DMS153 (cell line): ENCODE results near the gene CASKIN1.

ENCODE experiments used
- DNase-seq: peaks from one replicate; lab custom pipeline; 2025; lab: John Stamatoyannopoulos, UW

Gene CASKIN1

DNA sequence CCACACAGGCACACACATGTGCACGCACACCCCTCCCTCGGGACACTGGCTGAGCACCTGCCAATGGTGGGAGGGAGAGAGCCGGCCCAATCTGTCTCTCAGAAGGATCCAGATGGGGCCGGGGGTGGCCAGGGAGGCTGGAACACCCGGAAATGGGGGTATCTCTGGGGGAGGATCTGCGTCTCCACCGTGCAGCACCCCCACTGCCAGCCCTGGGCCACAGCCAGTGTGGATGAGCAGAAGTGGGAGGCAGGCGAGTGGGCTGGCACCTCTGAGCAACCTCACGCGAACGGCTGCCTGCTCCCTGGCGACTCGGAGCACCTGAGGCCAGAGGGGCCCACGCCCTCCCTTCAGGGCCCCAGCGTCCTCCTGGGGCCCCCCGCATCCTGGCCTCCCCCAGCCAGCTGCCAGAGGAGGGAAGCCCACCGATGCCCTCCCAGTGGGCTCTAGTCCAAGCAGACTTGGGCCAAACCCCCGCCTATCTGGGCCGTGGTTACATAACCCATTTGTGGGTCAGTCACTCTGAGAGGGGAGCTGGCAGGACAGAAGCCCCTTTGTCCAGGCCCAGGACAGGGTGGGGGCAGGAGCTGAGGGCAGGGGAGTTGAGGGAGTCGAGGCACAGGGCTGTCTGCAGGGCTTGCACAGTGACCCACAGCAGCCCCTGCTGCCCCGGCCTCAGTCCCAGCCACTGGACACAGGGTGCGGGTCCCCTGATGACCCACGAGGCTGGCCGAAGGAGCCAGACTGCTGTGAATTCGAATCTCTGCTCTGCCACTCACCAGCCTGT lies 5.6 kb downstream of the CASKIN1 start:
- no peak for DNase-seq

DNA sequence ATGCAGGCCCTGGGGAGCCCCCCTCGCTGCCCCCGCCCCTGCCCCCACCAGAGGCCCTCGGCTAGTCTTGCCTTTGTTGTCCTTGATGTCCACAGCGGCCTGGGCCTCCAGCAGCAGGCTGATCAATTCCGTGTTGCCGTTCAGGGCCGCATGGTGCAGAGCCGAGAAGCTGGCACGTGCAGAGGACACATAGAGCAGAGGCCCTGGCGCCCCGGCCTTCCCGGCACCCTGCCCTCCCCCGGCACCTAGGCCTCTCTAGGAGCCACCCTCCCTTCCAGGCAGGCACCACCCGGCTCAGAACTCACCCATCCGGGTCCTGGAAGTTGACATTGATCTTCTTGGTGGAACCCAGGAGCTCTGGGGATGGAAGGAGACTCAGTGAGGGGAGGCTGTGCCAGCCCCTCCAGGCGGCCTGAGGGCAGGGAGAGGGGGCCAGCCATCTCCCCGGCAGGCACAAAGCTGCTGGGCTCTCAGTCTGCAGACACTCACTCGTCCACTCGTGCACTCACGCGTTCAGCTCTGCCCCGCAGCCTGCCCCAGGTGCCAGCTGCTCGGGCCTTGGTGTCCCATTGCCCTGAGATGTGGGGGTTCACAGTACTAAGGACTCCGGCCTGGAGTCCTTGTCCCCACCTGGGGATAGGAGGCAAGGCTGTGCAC lies 6.3 kb downstream of the CASKIN1 start:
- no peak for DNase-seq

DNA sequence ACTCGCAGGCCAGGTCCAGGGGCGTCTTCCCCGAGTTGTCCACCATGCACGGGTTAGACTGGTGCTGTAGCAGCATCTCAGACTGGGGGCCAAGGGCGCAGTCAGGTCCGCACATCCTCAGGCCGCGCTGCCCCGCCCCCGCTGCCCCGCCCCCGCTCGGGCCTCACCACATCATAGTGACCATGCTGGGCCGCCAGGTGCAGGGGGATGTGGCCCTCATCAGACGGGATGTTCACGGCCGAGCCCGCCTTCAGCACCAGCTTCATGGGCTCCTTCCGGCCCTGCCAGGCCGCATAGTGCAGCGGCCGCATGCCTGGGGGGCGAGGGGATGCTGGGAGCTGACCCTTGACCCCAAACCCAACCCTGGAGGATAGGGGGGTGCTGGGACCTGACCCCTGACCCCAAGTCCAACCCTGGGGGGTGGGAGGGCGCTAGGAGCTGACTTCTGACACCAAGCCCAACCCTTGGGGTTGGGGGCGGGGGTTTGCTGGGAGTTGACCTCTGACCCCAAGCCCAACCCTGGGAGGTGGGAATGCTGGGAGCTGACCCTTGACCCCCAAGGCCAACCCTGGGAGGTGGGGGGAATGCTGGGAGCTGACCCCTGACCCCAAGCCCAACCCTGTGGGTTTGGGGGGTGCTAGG lies 7.0 kb downstream of the CASKIN1 start:
- DNase-seq: no peak

DNA sequence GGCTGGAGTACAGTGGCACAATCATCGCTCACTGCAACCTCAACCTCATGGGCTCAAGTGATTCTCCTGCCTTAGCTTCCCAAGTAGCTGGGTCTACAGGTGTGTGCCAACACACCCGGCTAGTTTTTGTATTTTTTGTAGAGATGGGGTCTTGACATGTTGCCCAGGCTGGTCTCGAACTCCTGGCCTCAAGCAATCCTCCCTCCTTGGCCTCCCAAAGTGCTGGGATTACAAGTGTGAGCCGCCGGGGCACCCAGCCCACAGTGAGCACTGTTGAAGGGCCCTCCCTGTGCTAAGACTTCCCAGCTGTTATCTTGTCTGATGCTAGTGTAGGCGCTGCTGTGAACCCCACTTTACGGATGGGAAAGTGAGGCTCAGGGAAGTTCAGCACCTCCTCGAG lies 8.0 kb downstream of the CASKIN1 start:
- no peak for DNase-seq

DNA sequence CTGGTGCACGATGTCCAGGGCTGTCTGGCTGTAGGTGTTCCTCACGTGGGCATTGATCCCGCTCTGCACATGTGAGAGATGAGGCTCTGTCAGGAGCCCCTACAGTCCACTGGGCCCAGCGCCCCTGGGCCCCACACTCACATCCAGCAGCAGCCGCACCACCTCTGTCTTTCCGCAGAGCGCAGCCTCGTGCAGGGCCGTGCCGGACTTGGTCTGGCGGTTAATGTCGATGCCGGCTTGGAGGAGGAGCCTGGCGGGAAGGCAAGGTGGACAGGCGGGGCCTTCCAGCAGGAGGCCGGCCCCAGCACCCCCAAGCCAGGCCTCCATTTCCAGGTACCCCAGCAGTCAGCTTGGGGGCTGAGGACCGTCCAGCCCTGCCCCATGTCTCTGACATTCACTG lies 9.2 kb downstream of the CASKIN1 start:
- no peak for DNase-seq

DNA sequence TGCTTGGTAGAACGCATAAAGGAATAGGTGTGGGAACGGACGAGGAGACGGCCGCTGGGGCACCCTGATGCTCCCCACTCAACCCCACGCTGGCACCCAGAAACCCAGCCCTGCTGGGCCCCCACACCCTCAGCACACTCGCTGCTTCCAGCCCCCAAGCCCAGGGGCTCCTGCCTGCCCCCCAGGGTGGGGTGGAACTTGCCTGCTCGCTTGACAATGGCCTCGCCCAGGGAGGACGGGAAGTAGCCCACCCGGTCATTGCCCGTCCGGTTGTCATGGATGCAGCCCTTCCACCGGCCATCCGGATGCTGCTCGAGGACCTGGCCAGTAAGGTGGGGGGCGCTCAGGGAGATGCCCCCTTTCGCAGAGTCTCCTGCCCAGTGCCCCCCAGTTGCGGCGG lies 9.9 kb downstream of the CASKIN1 start:
- DNase-seq: no peak

DNA sequence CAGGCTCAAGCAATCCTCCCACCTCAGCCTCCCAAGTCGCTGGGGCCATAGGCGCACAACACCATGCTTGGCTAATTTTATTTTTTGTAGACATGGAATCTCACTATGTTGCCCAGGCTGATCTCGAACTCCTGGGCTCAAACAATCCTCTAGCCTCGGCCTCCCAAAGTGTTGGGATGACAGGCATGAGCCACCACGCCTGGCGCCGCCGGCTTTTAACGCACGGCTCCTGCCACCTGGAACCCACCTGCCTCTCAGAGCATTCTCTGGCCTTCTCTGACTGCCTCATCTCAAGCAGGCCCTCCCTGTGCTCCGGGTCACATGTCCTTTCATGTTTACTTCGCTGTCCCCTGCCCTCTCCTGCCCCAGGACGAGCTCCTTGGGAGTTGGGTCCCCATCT lies 10.3 kb downstream of the CASKIN1 start:
- no peak for DNase-seq

DNA sequence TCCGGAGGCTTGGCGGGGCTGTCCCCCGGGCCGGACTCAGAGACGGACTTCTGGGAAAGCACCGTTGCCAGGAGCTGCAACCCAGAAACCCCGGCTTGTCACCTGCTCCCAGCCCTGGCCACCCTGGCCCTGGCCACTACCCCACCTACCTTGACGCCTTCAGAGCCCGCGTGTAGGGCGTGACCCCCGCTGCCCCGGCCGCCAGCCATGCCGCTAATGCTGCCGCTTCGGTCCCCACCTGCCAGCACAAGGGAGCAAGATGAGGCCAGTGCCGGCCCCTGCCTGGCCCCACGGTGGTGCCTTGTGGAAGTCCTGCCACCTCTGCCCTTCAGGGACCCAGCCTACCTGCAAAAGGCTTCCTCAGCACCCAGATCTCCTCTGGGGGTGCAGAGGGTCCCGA lies 11.4 kb downstream of the CASKIN1 start:
- DNase-seq: no peak

DNA sequence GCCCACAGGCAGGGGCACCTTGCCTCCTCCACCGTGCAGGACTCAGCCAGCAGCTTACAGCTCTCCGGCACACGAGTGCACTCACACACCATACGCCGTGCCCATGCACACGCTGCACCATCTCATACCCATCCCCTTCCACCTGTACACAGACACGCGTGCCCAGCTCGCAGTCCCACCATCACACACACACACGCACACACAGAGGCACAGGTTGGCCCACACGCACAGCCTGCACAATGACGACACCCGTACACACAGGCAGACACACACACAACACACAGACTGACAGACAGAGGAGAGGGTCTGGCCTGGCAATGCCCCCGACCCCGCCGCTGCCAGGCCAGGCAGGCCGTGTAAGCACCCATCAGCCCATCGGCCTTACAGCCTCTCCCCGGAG lies 12.1 kb downstream of the CASKIN1 start:
- no peak for DNase-seq

DNA sequence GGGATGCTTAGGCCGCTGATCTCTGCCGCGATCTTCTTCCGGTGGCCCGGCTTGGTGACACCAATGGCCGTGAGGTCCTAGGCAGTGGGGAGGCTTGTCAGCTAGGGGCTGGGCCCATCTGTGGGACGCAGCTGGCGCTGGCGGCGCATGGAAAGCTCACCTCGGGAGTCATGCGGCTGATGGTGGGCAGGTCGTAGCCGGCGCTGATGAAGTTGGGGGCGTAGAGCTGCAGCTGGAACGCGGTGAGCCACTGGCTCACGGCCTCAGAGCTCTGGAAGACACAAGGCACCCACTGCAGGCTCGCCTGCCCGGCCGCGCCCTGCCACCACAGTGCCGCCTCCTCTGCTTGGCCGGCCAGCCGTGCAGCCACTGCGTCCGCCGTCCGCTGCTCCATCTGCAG lies 12.7 kb downstream of the CASKIN1 start:
- DNase-seq: no peak

DNA sequence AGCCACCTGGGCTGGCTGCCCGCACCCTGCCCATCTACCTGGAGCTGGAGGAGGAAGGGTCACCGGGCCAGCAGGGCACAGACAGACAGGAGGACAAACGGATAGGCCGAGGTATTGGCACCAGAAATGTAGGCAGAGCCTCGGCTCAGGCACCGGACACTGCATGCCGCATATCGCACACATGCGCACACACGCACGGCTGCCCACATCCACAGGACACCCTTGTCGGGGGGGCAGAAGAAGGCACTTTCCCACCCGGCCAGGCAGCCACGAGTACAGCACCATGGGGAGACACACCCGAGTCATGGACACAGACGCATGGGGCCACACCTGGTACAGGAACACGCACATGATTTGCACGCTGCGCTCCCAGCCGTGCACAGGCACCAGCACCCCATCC lies 14.5 kb downstream of the CASKIN1 start:
- DNase-seq: no peak

DNA sequence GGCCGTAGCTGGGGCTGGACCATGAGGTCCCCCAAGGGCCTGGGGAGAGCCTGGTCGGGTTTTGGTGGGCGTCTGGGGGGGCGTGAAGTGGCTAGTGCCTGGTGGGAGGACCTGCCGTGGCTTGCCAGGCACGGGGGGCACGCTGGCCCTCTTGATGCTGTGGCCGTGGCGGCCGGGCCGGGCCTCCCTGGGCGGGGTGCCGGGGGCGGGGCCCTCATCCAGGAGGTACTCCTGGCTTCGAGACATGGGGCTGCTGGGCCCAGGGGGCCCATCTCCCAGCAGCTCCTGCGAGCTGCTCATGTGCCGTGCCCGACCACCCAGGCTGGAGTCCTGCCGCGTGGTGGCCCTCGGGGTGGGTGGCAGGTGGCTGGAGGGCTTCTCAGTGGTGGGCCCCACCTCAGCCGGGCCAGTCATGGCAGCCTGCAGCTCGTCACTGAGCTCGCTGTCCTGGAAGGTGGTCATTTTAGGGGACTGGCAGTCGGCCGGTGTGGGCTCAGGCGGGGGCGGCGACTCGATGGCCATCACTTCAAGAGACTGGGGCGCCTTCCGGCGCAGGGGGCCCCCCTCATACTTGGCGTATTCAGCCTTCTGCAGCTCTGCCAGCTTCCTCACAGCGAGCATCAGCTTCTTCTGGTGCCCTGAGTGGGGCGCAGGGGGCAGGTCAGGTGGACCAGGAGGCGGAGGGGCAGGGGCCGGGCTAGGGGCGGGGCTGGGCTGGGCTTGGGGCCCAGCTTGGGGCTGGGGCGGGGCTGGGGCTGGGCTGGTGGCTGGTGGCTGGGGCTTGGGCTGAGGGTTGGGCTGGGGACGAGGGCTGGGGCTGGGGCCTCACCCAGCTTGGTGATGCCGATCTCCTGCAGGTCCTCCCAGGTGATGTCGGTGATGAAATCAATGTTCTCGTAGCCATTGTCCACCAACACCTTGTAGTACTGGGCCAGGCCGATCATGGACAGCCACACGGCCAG lies 15.2 kb downstream of the CASKIN1 start:
- no peak for DNase-seq

DNA sequence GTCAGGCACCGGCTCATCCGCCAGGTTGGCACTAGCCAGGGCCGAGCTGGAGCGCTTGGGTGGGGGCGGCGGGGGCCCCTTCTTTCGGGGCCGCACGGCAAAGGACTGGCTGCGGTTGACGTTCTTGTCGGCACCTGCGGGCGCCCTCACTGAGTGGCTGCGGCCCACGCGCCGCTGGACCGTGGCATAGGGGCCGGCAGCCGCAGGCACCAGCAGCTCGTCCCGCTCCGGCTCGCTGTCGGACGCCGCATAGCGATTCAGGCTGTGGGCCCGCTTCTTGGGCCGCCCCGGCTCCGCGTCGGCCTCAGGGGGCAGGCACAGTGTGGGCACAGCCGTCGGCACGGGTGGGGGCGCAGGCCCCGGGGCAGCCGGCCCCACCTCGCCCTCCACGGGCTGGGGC lies 15.9 kb downstream of the CASKIN1 start:
- no peak for DNase-seq

DNA sequence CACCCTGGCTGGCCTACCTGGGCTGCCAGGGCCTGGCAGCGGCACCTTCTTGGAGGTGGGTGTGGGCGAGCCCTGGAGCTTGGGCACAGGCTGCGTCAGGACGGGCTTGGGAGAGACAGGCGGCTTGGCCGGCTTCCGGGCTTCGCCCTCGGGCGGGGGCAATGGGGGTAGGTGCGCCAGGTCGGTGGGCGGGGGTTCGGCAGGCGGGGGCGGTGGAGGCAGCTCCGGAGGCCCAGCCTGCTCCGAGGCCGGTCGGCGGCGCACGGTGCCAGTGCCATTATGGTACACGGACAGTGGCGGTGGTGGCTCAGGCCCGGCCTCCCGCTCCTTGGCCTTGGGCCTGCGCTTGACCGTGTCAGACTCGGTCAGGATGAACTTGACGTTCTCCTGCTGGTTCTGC lies 16.8 kb downstream of the CASKIN1 start:
- no peak for DNase-seq

DNA sequence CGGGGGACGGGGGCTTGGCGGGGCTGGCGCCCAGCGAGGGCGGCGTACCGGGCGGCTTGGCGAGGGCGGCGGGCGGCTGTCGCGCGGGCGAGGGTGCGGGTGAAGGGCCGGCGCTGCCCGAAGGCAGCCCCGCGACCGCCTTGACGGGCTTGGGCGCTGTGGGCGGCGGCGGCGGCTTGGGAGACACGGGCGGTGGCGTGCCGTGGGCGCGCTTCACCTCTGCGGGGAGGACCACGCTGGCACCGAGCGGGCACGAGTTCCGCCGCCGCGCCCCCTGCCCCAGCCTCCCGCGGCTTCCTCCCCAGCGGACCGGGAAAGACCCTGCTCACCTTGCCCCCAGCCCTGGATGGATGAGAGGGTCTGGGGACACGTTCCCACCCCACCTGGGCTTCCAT lies 17.3 kb downstream of the CASKIN1 start:
- no peak for DNase-seq

DNA sequence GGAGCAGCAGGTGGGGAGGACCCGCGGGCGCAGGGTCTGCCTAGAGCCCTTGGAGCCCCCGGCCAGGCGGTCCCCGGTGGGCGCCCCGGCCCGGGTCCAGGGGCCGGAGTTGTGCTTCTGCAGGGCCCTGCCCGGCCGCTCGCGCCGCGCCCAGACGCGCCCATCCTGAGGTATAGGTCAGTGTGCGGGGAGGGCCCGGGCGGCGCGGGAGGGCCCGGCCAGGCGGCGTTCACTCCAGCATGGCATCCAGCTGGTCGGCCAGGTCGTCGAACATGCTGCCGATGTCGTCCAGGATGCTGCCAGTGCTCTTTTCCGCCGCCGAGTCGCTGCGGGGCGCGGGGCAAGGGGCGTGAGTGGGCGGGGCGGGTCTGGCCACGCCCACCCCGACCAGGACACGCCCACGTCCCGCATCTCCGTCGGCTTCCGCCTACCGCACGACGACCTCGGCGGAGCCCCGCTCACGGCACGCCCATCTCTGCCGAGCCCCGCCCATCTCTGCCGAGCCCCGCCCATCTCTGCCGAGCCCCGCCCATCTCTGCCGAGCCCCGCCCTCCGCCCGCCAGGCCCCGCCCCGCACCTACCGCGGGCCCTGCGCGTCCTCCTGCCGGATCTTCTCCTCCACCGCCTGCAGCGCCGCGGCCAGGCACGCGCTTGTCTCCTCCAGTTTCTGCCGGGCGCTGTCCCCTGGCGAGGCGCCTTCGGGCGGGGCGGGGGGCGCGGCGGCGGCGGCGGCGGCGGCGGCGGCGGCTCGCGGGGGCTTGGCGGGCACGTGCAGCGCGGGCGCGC lies 17.9 kb downstream of the CASKIN1 start:
- DNase-seq: no peak

DNA sequence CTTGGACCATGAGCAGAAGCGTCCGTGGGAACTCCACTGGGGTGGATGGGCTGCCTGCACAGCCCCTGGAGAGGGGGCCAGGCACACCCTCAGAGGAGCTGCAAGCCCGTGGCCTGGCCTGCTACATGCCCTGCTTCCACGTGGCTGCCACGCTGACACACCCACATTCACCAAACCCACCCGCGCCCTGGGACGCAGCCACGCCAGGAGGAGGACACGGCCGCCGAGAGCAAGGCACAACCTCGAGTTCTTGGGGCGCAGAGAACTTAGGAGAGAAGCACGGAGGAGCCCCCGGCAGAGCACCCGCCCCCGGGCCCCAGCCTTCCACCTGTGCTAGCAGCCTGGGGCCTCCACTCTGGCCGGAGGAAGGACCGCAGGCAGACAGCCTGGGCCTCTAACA lies 18.8 kb downstream of the CASKIN1 start:
- no peak for DNase-seq

DNA sequence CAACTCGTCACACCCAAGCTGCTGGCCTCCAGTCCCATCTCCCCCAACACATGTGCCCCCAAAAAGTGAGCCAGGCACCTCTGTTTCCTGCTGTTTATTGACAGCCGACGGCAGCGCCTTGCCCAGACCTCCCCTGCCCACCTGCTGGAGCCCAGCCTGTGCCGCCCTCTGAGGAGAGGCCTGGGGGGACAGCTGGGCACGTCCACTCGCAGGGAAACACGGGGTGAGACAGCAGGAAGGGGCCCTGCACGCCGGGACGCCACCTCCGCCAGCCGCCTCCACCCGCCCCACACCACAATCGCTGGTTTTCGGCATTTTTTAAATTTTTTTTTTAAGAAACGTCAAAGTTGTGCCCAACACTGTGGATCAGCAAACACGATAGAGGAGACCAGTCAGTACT lies 19.3 kb downstream of the CASKIN1 start:
- DNase-seq: no peak

DNA sequence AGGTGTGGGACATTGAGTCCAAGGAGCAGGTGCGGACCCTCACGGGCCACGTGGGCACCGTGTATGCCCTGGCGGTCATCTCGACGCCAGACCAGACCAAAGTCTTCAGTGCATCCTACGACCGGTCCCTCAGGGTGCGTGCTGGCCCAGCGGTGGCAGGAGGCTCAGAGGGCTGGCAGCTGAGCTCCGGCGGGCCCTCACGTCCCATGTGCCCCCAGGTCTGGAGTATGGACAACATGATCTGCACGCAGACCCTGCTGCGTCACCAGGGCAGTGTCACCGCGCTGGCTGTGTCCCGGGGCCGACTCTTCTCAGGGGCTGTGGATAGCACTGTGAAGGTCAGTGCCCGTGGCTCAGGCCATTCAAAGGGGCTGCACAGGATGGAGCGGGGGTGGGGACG lies 20.4 kb downstream of the CASKIN1 start:
- no peak for DNase-seq

DNA sequence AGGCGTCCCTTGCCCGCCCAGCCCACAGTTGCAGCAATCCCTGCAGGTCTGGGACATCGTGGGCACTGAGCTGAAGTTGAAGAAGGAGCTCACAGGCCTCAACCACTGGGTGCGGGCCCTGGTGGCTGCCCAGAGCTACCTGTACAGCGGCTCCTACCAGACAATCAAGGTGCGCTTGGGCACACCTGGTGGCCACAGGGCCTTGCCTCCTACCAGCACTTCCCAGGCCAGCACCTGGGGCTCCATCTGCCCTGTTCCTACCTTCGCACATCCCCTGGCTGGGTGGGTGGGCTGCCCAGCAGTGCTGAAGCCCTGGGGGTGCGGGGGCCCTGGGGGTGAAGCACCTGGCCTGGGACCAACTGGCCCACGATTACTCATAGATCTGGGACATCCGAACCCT lies 21.0 kb downstream of the CASKIN1 start:
- DNase-seq: no peak

DNA sequence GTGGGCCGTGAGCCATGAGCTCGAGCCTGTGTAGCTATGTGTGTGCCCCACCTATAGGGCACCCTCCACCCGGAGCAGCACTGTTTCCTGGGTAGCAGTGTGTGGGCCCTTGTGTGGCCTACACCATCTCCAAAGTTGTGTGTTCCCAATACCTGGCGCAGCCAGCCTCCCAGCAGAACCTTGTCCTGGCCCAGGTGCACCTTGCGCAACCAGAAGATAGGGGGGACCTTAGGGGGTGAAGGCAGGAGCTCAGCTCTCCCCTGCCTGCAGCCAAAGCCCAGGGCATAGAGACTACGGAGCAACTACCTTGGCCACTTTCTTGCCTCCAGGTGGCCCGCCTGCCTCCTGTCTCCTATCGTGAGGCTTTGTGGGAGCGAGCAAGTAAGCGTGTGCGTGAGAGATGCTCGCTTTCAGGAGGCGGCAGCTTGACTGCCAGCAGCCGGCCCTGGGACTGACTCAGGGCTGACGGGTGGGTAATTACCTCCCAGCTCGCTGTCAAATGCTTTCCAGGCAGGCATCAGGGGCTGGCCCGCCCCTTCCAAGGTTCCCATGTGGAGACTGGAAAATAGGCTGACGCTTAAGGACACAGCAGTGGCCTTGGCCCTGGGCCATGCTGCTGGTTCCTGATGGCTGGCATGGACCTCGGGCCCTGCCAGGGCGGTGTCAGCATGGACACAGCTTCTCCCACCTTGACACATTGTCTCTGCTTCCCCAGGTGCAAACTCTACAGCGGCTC lies 21.8 kb downstream of the CASKIN1 start:
- no peak for DNase-seq
